Neuronal stem cell (in vitro differentiated cells): ENCODE results near the gene TTC16.

Experiments
- DNase-seq: peaks from one replicate; pipeline ENCODE4 v3.0.0-alpha.2; 2013; ENCODE audit warnings: low spot score
- H2AFZ ChIP-seq: one replicate; pipeline ENCODE4 v1.6.1; 2013; ENCODE audit warnings: mild to moderate bottlenecking, low read length, inconsistent platforms
- H2AK5ac ChIP-seq: 2 replicates; pipeline ENCODE4 v1.6.1; 2013; ENCODE audit warnings: low read depth, mild to moderate bottlenecking, inconsistent platforms, low read length, moderate library complexity, mixed read lengths
- H2BK120ac ChIP-seq: 2 replicates; pipeline ENCODE4 v1.6.1; 2013; ENCODE audit warnings: low read depth, mild to moderate bottlenecking, inconsistent platforms, low read length, moderate library complexity, mixed read lengths
- H2BK12ac ChIP-seq: one replicate; pipeline ENCODE4 v1.6.1; 2013; ENCODE audit warnings: low read length, inconsistent platforms
- H2BK15ac ChIP-seq: 2 replicates; pipeline ENCODE4 v1.6.1; 2013; ENCODE audit warnings: mild to moderate bottlenecking, low read length, inconsistent platforms, mixed read lengths
- H2BK5ac ChIP-seq: one replicate; pipeline ENCODE4 v1.6.1; 2013; ENCODE audit warnings: inconsistent platforms, mild to moderate bottlenecking, low read length, moderate library complexity
- H3K14ac ChIP-seq: one replicate; pipeline ENCODE4 v1.6.1; 2013; ENCODE audit warnings: low read length, inconsistent platforms
- H3K18ac ChIP-seq: 2 replicates; pipeline ENCODE4 v1.6.1; 2013; ENCODE audit warnings: low read length, inconsistent platforms
- H3K23ac ChIP-seq: 2 replicates; pipeline ENCODE4 v1.6.1; 2013; ENCODE audit warnings: low read depth, mild to moderate bottlenecking, mixed read lengths, low read length, inconsistent platforms; ENCODE audit not compliant: poor library complexity
- H3K27ac ChIP-seq: replicated peaks from 3 replicates; pipeline ENCODE4 v1.5.1; 2013; ENCODE audit warnings: low read length, inconsistent platforms
- H3K27me3 ChIP-seq, 3 experiments: 2 replicates each; pipeline ENCODE4 v1.6.1; 2013; ENCODE audit warnings: low read length in 3 of 3, mild to moderate bottlenecking in 2 of 3, inconsistent platforms in 1 of 3, low read depth in 1 of 3, mixed read lengths in 1 of 3, moderate library complexity in 1 of 3; ENCODE audit not compliant: control insufficient read depth in 3 of 3, insufficient read depth in 3 of 3
- H3K36me3 ChIP-seq, 2 donors: replicated peaks in 1 of 2; 2 replicates each; pipeline ENCODE4 v1.6.1; 2013; ENCODE audit warnings: low read length in 2 of 2; ENCODE audit not compliant: control insufficient read depth in 2 of 2, insufficient read depth in 2 of 2
- H3K4ac ChIP-seq: 2 replicates; pipeline ENCODE4 v1.6.1; 2013; ENCODE audit warnings: inconsistent platforms, mild to moderate bottlenecking, low read length, moderate library complexity
- H3K4me1 ChIP-seq, 2 donors: 1 replicate in 1 of 2; 2 replicates in 1 of 2; pipeline ENCODE4 v1.6.1; 2013; ENCODE audit warnings: low read length in 2 of 2, low read depth in 1 of 2; ENCODE audit not compliant: control insufficient read depth in 2 of 2, insufficient read depth in 1 of 2
- H3K4me2 ChIP-seq: one replicate; pipeline ENCODE4 v1.6.1; 2013; ENCODE audit warnings: mild to moderate bottlenecking, low read length, inconsistent platforms; ENCODE audit not compliant: insufficient read depth, poor library complexity, severe bottlenecking
- H3K4me3 ChIP-seq, 2 donors: 2 replicates each; pipeline ENCODE4 v1.5.1; 2013; ENCODE audit warnings: low read length in 2 of 2, mild to moderate bottlenecking in 2 of 2, inconsistent platforms in 1 of 2, moderate library complexity in 1 of 2
- H3K79me1 ChIP-seq: one replicate; pipeline ENCODE4 v1.6.1; 2013; ENCODE audit warnings: low read depth, mild to moderate bottlenecking, inconsistent platforms, low read length, moderate library complexity
- H3K9ac ChIP-seq: one replicate; pipeline ENCODE4 v1.6.1; 2013; ENCODE audit warnings: mild to moderate bottlenecking, low read depth, low read length, inconsistent platforms; ENCODE audit not compliant: poor library complexity
- H3K9me3 ChIP-seq, 2 donors: replicated peaks in 1 of 2; 2 replicates each; pipeline versions ENCODE3 to v1.6.1; 2013; ENCODE audit warnings: low read length in 2 of 2, mild to moderate bottlenecking in 2 of 2, inconsistent platforms in 1 of 2, low read depth in 1 of 2, mixed read lengths in 1 of 2, moderate library complexity in 1 of 2; ENCODE audit not compliant: control insufficient read depth in 2 of 2, insufficient read depth in 1 of 2
- H4K8ac ChIP-seq: one replicate; pipeline ENCODE4 v1.6.1; 2013; ENCODE audit warnings: low read depth, mild to moderate bottlenecking, inconsistent platforms, low read length, moderate library complexity
- H4K91ac ChIP-seq: one replicate; pipeline ENCODE4 v1.6.1; 2013; ENCODE audit warnings: low read length, low read depth, mild to moderate bottlenecking, inconsistent platforms; ENCODE audit not compliant: poor library complexity
- WGBS, 2 donors: extraction: QIAGEN DNeasy Blood & Tissue Kit; methylation state at CpG; one replicate each; pipeline ENCODE4 v1.1.7; 2013; ENCODE audit warnings: missing lambda C conversion rate in 2 of 2, mixed read lengths in 1 of 2; ENCODE audit not compliant: insufficient read length in 2 of 2, insufficient replicate concordance in 1 of 2; ENCODE audit errors: extremely low coverage in 2 of 2; 5-methylcytosine and 5-hydroxymethylcytosine counted together

Gene TTC16

GRCh38 chr9:127722055-127722745 lies 6.3 kb downstream of the TTC16 start:
- H3K79me1 ChIP-seq: no peaks in the 10 kb centered on the region
- no peak overlapping the region for H3K9ac ChIP-seq
- H3K4me3 ChIP-seq: peak overlapping the region in 1 of 2 donors; percentile 25
- peak overlapping the region; percentile 7 for H3K18ac ChIP-seq
- H3K36me3 ChIP-seq: no peaks in the 10 kb centered on the region
- peak overlapping the region; percentile 21 for H2BK15ac ChIP-seq
- H4K8ac ChIP-seq: no peak overlapping the region
- no peak overlapping the region for H3K4me2 ChIP-seq
- H3K9me3 ChIP-seq: no peaks in the 10 kb centered on the region
- no peak overlapping the region for H4K91ac ChIP-seq
- DNase-seq: no peak
- H2BK12ac ChIP-seq: peak overlapping the region; percentile 16
- WGBS, 2 donors: no CpG with 5 or more reads among the region's 12 CpGs
- H2BK120ac ChIP-seq: no peak overlapping the region
- H2BK5ac ChIP-seq: no peak overlapping the region
- H3K14ac ChIP-seq: peak overlapping the region; percentile 47
- peaks cover 0 to 21% (median 0%) of the 10 kb centered on the region in 3 experiments for H3K27me3 ChIP-seq
- peak overlapping the region; percentile 75 for H3K23ac ChIP-seq
- peaks cover 0 to 4% of the 10 kb centered on the region in 2 donors for H3K4me1 ChIP-seq
- H2AK5ac ChIP-seq: peak overlapping the region; percentile 68
- H2AFZ ChIP-seq: no peak overlapping the region
- H3K27ac ChIP-seq: no peak overlapping the region
- no peak overlapping the region for H3K4ac ChIP-seq

GRCh38 chr9:127723013-127723412 lies 7.1 kb downstream of the TTC16 start:
- Histone ChIP-seq H3K18ac (peak overlapping the region; percentile 38), H2BK120ac (no peak overlapping the region), H2AFZ (no peak overlapping the region), H3K23ac (peak overlapping the region; percentile 60), H2BK12ac (no peak overlapping the region), H3K4me2 (no peak overlapping the region), H4K8ac (no peak overlapping the region), H4K91ac (no peak overlapping the region), H3K79me1 (no peaks in the 10 kb centered on the region), H3K27me3 (peaks cover 0 to 21% (median 0%) of the 10 kb centered on the region in 3 experiments), H2AK5ac (peak overlapping the region; percentile 79), H3K14ac (no peak overlapping the region), H2BK15ac (peak overlapping the region; percentile 71), H2BK5ac (no peak overlapping the region), H3K9me3 (no peaks in the 10 kb centered on the region), H3K9ac (no peak overlapping the region), H3K4me3 (peak overlapping the region in 1 of 2 donors; percentile 44), H3K27ac (no peak overlapping the region), H3K4ac (no peak overlapping the region), H3K4me1 (peaks cover 0 to 4% of the 10 kb centered on the region in 2 donors), H3K36me3 (no peaks in the 10 kb centered on the region)
- DNase-seq: no peak
- no CpG with 5 or more reads among the region's 13 CpGs for WGBS, 2 donors

- Histone ChIP-seq H3K9me3 (no peaks in the 10 kb centered on the region), H4K8ac (no peak overlapping the region), H3K9ac (no peak overlapping the region), H4K91ac (no peak overlapping the region), H3K27ac (no peak overlapping the region), H3K27me3 (peaks cover 0 to 21% (median 0%) of the 10 kb centered on the region in 3 experiments), H2AFZ (no peak overlapping the region), H3K79me1 (no peaks in the 10 kb centered on the region), H2BK12ac (no peak overlapping the region), H2BK120ac (no peak overlapping the region), H3K18ac (no peak overlapping the region), H3K4me2 (no peak overlapping the region), H3K4me3 (no peak overlapping the region), H3K4me1 (peaks cover 0 to 4% of the 10 kb centered on the region in 2 donors), H3K23ac (no peak overlapping the region), H3K36me3 (no peaks in the 10 kb centered on the region), H3K14ac (no peak overlapping the region), H2BK5ac (no peak overlapping the region), H2BK15ac (no peak overlapping the region), H3K4ac (no peak overlapping the region), H2AK5ac (peak overlapping the region; percentile 79)
- WGBS, 2 donors: no CpG with 5 or more reads among the region's 5 CpGs
- DNase-seq: no peak
These were observed 7.6 kb downstream of the TTC16 start for GRCh38 chr9:127723444-127723843.

GRCh38 chr9:127724012-127724411 lies 8.1 kb downstream of the TTC16 start:
- H2AFZ ChIP-seq: peak overlapping the region; percentile 37
- H2BK5ac ChIP-seq: no peak overlapping the region
- no peak overlapping the region for H3K14ac ChIP-seq
- H3K4ac ChIP-seq: no peak overlapping the region
- no peak overlapping the region for H3K9ac ChIP-seq
- H4K91ac ChIP-seq: no peak overlapping the region
- no peaks in the 10 kb centered on the region for H3K36me3 ChIP-seq
- H2BK15ac ChIP-seq: no peak overlapping the region
- no peaks in the 10 kb centered on the region for H3K9me3 ChIP-seq
- H3K4me2 ChIP-seq: no peak overlapping the region
- peak overlapping the region; percentile 4 for H3K23ac ChIP-seq
- H2BK120ac ChIP-seq: no peak overlapping the region
- H4K8ac ChIP-seq: peak overlapping the region; percentile 89
- H2BK12ac ChIP-seq: no peak overlapping the region
- no peak for DNase-seq
- H3K27me3 ChIP-seq: peaks cover 0 to 21% (median 0%) of the 10 kb centered on the region in 3 experiments
- H3K4me1 ChIP-seq: peaks cover 0 to 4% of the 10 kb centered on the region in 2 donors
- no peak overlapping the region for H3K27ac ChIP-seq
- no CpG with 5 or more reads among the region's 23 CpGs for WGBS, 2 donors
- H3K4me3 ChIP-seq: no peak overlapping the region
- H3K79me1 ChIP-seq: no peaks in the 10 kb centered on the region
- H3K18ac ChIP-seq: peak overlapping the region; percentile 79
- H2AK5ac ChIP-seq: peak overlapping the region; percentile 16
